ENCODE results near the gene TMEM175.

- no peak for TF ChIP-seq POLR2A (IDR thresholded peaks at IDR 0.05; ENCODE audit: low read length)
- no peak for TF ChIP-seq GATA1 (IDR thresholded peaks at IDR 0.05; ENCODE audit: low read depth, low read length)
Observed at GRCh38 chr4:891747-892146, 40.5 kb upstream of the TMEM175 start.
